H1 (cell line): Measurements from ENCODE around the gene ZNF337. TPM values are rescaled to one million over a fixed set of nuclear protein-coding genes. Genes with fewer than 3 reads are reported as not detected.

Source experiments
- CBX5 ChIP-seq: fragments of 300-800, 300-1000 bp; sonication (generic); IDR thresholded peaks from 2 replicates; pipeline ENCODE4 v1.7.1; 2016; ENCODE audit warnings: antibody characterized with exemption, low read length, low read depth
- CHD2 ChIP-seq: IDR thresholded peaks from 2 replicates; pipeline ENCODE4 v1.6.1; 2012; ENCODE audit warnings: low read length, improper control_type of control experiment
- EP300 ChIP-seq, 2 experiments: IDR thresholded peaks; 1 replicate in 1 of 2; 2 replicates in 1 of 2; pipeline ENCODE4 v1.6.1; 2011 to 2012; ENCODE audit warnings: low read depth in 2 of 2, low read length in 2 of 2, mild to moderate bottlenecking in 2 of 2, borderline replicate concordance in 1 of 2, inconsistent platforms in 1 of 2, moderate library complexity in 1 of 2
- FOSL1 ChIP-seq: IDR thresholded peaks from 2 replicates; pipeline ENCODE4 v1.6.1; 2011; ENCODE audit warnings: mild to moderate bottlenecking, low read depth, low read length, moderate library complexity; ENCODE audit not compliant: insufficient read depth
- POLR2AphosphoS5 ChIP-seq: IDR thresholded peaks from 2 replicates; pipeline ENCODE4 v1.6.1; 2011; ENCODE audit warnings: low read depth, low read length
- RFX5 ChIP-seq: IDR thresholded peaks from 2 replicates; pipeline ENCODE4 v1.6.1; 2011; ENCODE audit warnings: low read depth, low read length, improper control_type of control experiment, borderline replicate concordance
- RXRA ChIP-seq: IDR thresholded peaks from 2 replicates; pipeline ENCODE4 v1.6.1; 2011; ENCODE audit warnings: low read depth, mild to moderate bottlenecking, low read length, moderate library complexity; ENCODE audit not compliant: insufficient read depth
- polyA plus RNA-seq, 7 experiments: library from polyadenylated mRNA; depleted of rRNA in 3 of 7; stranded (reverse) in 5 of 7; unstranded in 2 of 7; fragments of >200 nt in 5 of 7; fragments of 200-250 nt in 2 of 7; gene quantifications; 1 replicate in 5 of 7; 2 replicates in 1 of 7; 4 replicates in 1 of 7; pipeline versions ENCODE4 v1.2.1 to v1.2.3, GENCODE V29; 2011 to 2013; ENCODE audit warnings: missing spikeins in 2 of 7, mixed read lengths in 2 of 7
- total RNA-seq: library from RNA; stranded (reverse); fragmentation: NEBNext Ultra II Directional; extraction: Animal tissue kit (Norgen Biotek cat#: 25700); gene quantifications from 2 replicates; pipeline ENCODE4 v1.2.1, GENCODE V29; 2021
- TF ChIP-seq, protein P1 (sequence below): fragments of 300-600 bp; sonication (generic); IDR thresholded peaks from 2 replicates; pipeline ENCODE4 v1.7.1; 2012; ENCODE audit warnings: low read length, moderate library complexity, mild to moderate bottlenecking, inconsistent platforms; ENCODE audit not compliant: insufficient replicate concordance
- TF ChIP-seq, protein P2 (sequence below): IDR thresholded peaks from 2 replicates; pipeline ENCODE4 v1.6.1; 2011; ENCODE audit warnings: low read length, improper control_type of control experiment
- TF ChIP-seq, protein P3 (sequence below): IDR thresholded peaks from 2 replicates; pipeline ENCODE4 v1.6.1; 2012; ENCODE audit warnings: inconsistent platforms

The ZNF337 gene
- total and polyA plus RNA-seq, 2 of the 8 experiments (the other 6 are each of a cell fraction or from before 2014, with no cell fraction given): 2.8 to 6.6 TPM

DNA sequence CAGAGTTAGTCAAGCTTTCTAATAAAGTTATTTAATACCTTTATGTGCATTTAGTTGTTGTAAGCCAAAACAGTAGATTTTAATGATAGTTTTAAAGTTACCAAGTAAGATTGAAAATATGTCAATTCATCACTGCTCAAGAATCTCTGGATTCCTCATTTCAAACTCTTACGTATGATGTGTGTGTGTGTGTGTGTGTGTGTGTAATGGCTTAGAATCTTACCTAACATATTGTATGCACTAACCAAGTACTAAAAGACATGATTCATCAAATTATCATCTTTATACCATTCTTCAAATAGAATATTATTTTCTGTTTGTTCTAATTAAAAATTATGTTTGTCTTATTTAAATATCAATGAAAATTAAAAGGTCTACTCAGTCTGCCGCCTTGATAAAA, 41.5 kb upstream of the ZNF337 start (continued):
- TF ChIP-seq, protein P1, sequence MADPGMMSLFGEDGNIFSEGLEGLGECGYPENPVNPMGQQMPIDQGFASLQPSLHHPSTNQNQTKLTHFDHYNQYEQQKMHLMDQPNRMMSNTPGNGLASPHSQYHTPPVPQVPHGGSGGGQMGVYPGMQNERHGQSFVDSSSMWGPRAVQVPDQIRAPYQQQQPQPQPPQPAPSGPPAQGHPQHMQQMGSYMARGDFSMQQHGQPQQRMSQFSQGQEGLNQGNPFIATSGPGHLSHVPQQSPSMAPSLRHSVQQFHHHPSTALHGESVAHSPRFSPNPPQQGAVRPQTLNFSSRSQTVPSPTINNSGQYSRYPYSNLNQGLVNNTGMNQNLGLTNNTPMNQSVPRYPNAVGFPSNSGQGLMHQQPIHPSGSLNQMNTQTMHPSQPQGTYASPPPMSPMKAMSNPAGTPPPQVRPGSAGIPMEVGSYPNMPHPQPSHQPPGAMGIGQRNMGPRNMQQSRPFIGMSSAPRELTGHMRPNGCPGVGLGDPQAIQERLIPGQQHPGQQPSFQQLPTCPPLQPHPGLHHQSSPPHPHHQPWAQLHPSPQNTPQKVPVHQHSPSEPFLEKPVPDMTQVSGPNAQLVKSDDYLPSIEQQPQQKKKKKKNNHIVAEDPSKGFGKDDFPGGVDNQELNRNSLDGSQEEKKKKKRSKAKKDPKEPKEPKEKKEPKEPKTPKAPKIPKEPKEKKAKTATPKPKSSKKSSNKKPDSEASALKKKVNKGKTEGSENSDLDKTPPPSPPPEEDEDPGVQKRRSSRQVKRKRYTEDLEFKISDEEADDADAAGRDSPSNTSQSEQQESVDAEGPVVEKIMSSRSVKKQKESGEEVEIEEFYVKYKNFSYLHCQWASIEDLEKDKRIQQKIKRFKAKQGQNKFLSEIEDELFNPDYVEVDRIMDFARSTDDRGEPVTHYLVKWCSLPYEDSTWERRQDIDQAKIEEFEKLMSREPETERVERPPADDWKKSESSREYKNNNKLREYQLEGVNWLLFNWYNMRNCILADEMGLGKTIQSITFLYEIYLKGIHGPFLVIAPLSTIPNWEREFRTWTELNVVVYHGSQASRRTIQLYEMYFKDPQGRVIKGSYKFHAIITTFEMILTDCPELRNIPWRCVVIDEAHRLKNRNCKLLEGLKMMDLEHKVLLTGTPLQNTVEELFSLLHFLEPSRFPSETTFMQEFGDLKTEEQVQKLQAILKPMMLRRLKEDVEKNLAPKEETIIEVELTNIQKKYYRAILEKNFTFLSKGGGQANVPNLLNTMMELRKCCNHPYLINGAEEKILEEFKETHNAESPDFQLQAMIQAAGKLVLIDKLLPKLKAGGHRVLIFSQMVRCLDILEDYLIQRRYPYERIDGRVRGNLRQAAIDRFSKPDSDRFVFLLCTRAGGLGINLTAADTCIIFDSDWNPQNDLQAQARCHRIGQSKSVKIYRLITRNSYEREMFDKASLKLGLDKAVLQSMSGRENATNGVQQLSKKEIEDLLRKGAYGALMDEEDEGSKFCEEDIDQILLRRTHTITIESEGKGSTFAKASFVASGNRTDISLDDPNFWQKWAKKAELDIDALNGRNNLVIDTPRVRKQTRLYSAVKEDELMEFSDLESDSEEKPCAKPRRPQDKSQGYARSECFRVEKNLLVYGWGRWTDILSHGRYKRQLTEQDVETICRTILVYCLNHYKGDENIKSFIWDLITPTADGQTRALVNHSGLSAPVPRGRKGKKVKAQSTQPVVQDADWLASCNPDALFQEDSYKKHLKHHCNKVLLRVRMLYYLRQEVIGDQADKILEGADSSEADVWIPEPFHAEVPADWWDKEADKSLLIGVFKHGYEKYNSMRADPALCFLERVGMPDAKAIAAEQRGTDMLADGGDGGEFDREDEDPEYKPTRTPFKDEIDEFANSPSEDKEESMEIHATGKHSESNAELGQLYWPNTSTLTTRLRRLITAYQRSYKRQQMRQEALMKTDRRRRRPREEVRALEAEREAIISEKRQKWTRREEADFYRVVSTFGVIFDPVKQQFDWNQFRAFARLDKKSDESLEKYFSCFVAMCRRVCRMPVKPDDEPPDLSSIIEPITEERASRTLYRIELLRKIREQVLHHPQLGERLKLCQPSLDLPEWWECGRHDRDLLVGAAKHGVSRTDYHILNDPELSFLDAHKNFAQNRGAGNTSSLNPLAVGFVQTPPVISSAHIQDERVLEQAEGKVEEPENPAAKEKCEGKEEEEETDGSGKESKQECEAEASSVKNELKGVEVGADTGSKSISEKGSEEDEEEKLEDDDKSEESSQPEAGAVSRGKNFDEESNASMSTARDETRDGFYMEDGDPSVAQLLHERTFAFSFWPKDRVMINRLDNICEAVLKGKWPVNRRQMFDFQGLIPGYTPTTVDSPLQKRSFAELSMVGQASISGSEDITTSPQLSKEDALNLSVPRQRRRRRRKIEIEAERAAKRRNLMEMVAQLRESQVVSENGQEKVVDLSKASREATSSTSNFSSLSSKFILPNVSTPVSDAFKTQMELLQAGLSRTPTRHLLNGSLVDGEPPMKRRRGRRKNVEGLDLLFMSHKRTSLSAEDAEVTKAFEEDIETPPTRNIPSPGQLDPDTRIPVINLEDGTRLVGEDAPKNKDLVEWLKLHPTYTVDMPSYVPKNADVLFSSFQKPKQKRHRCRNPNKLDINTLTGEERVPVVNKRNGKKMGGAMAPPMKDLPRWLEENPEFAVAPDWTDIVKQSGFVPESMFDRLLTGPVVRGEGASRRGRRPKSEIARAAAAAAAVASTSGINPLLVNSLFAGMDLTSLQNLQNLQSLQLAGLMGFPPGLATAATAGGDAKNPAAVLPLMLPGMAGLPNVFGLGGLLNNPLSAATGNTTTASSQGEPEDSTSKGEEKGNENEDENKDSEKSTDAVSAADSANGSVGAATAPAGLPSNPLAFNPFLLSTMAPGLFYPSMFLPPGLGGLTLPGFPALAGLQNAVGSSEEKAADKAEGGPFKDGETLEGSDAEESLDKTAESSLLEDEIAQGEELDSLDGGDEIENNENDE: no peak
- TF ChIP-seq, protein P2, sequence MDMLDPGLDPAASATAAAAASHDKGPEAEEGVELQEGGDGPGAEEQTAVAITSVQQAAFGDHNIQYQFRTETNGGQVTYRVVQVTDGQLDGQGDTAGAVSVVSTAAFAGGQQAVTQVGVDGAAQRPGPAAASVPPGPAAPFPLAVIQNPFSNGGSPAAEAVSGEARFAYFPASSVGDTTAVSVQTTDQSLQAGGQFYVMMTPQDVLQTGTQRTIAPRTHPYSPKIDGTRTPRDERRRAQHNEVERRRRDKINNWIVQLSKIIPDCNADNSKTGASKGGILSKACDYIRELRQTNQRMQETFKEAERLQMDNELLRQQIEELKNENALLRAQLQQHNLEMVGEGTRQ: no peak
- TF ChIP-seq, protein P3, sequence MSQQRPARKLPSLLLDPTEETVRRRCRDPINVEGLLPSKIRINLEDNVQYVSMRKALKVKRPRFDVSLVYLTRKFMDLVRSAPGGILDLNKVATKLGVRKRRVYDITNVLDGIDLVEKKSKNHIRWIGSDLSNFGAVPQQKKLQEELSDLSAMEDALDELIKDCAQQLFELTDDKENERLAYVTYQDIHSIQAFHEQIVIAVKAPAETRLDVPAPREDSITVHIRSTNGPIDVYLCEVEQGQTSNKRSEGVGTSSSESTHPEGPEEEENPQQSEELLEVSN: no peak
- no peak for TF ChIP-seq EP300 (IDR thresholded peaks at IDR 0.05; ENCODE audit: borderline replicate concordance in 1 of 2, low read depth in 2 of 2, low read length in 2 of 2)
- no peak for TF ChIP-seq RFX5
- no peak for TF ChIP-seq POLR2AphosphoS5
- no peak for TF ChIP-seq CBX5
- no peak for TF ChIP-seq CHD2
- TF ChIP-seq FOSL1: no peak
- no peak for TF ChIP-seq RXRA
